ENCODE measurements around the gene SLC15A3.

Gene SLC15A3

DNA sequence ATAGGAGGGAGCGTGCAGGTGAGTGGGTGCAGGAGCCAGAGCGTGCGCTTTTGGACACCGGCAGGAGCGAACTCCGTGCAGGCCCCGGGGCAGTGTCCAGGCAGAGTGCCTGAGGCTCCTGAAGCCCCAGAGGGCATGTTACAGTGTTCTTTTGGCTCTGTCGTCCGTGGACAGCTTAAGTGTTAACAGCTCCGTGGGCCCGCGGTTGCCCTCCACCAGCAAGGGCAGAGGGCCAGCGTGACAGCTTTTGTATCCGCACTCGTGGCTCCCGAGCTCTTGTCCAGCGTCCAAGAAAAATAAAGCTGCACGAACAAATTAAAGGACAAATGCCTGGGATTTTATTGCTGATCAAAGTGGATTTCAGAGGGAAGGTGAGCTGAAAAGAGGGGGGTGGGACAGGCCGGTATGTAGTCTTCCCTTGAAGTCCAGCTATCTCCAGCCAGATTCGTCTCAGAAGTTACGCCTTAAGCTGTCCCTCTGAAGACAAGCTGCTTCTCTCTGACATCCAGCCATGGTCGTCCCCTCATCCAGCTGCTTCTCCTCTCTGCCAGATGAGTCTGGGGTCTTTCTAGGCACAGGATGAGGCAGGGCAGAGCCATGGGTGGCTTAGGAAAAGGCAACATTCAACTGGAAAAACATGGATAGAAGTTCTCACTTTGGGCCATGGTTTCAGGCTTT is 39.0 kb downstream of the SLC15A3 start:
- no peak for TF ChIP-seq EZH2 (IDR thresholded peaks at IDR 0.05; ENCODE audit: borderline replicate concordance, low read length)
- TF ChIP-seq, protein P1, sequence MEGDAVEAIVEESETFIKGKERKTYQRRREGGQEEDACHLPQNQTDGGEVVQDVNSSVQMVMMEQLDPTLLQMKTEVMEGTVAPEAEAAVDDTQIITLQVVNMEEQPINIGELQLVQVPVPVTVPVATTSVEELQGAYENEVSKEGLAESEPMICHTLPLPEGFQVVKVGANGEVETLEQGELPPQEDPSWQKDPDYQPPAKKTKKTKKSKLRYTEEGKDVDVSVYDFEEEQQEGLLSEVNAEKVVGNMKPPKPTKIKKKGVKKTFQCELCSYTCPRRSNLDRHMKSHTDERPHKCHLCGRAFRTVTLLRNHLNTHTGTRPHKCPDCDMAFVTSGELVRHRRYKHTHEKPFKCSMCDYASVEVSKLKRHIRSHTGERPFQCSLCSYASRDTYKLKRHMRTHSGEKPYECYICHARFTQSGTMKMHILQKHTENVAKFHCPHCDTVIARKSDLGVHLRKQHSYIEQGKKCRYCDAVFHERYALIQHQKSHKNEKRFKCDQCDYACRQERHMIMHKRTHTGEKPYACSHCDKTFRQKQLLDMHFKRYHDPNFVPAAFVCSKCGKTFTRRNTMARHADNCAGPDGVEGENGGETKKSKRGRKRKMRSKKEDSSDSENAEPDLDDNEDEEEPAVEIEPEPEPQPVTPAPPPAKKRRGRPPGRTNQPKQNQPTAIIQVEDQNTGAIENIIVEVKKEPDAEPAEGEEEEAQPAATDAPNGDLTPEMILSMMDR (IDR thresholded peaks at IDR 0.05; ENCODE audit: low read length), result no peak
- no peaks in the 10 kb centered on the region for H3K9me3 ChIP-seq (ENCODE audit: low read length)
- H3K9me2 ChIP-seq (ENCODE audit: low read depth, low read length), result no peaks in the 10 kb centered on the region
- peak overlapping the region; percentile 72 for H3K9ac ChIP-seq (ENCODE audit: low read length)
- H2AFZ ChIP-seq (ENCODE audit: low read length), result peak overlapping the region; percentile 96
- H3K27me3 ChIP-seq (ENCODE audit: insufficient read depth, low read length), result no peaks in the 10 kb centered on the region
- H3K36me3 ChIP-seq (ENCODE audit: insufficient read depth, low read length), result peaks cover 11% of the 10 kb centered on the region
- H3K4me3 ChIP-seq (ENCODE audit: low read depth, low read length, poor library complexity, severe bottlenecking), result peak overlapping the region; percentile 73
- peaks cover 41% of the 10 kb centered on the region for H3K4me1 ChIP-seq (ENCODE audit: insufficient read depth, low read length, severe bottlenecking)
- H4K20me1 ChIP-seq (ENCODE audit: insufficient read depth, low read length), result no peaks in the 10 kb centered on the region
- H3K79me2 ChIP-seq (ENCODE audit: insufficient read depth, low read length), result peaks cover 13% of the 10 kb centered on the region; the same call in 1 of the 2 replicates
- H3K4me2 ChIP-seq (ENCODE audit: low read length), result peak overlapping the region; percentile 97
- peak overlapping the region; percentile 76 for H3K27ac ChIP-seq (ENCODE audit: low read depth, low read length, poor library complexity, severe bottlenecking)
- H3F3A ChIP-seq (ENCODE audit: insufficient read depth, low read length), result 0 out of 2 replicates have a peak, but pooled peaks cover 3% of the 10 kb centered on the region

DNA sequence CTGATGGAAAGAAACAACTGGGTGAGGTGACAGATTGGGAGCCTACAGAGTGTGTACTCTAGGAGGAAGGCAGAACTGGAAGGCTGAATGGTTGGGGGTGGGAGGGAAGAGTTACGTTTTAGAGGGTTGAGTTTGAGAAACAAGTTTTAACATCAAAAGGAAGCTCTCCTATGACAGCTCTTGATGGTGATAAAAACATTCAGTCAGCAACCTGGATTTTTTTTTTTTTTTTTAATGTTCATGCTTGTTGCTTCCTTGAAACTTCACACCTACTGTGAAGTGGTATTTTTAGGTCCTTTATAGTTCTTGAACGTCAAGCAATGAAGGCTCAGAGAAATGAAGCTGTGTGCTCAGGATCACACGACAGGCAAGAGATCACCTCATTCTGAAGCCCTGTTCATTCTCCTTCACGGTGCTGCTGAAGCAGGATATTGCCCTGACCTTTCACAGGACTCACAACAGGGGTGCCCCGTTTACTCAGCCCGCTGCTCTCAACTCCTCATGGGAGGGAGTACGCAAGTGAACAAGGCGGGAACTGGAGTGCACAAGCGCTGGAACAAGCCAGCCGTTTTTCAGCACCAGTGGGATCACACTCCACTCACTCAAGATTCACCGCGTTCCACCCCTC is 39.6 kb downstream of the SLC15A3 start:
- Histone ChIP-seq H3K9me2 (ENCODE audit: low read depth, low read length) (no peaks in the 10 kb centered on the region), H3K4me2 (ENCODE audit: low read length) (no peak overlapping the region), H3K27me3 (ENCODE audit: insufficient read depth, low read length) (no peaks in the 10 kb centered on the region), H3K36me3 (ENCODE audit: insufficient read depth, low read length) (peaks cover 9% of the 10 kb centered on the region), H4K20me1 (ENCODE audit: insufficient read depth, low read length) (no peaks in the 10 kb centered on the region), H3K79me2 (ENCODE audit: insufficient read depth, low read length) (peaks cover 10% of the 10 kb centered on the region; the same call in 1 of the 2 replicates), H2AFZ (ENCODE audit: low read length) (no peak overlapping the region), H3K4me3 (ENCODE audit: low read depth, low read length, poor library complexity, severe bottlenecking) (no peak overlapping the region), H3F3A (ENCODE audit: insufficient read depth, low read length) (0 out of 2 replicates have a peak, but pooled peaks cover 3% of the 10 kb centered on the region), H3K9ac (ENCODE audit: low read length) (no peak overlapping the region), H3K9me3 (ENCODE audit: low read length) (no peaks in the 10 kb centered on the region), H3K27ac (ENCODE audit: low read depth, low read length, poor library complexity, severe bottlenecking) (no peak overlapping the region), H3K4me1 (ENCODE audit: insufficient read depth, low read length, severe bottlenecking) (peaks cover 45% of the 10 kb centered on the region)
- TF ChIP-seq EZH2 (IDR thresholded peaks at IDR 0.05; ENCODE audit: borderline replicate concordance, low read length), result no peak

DNA sequence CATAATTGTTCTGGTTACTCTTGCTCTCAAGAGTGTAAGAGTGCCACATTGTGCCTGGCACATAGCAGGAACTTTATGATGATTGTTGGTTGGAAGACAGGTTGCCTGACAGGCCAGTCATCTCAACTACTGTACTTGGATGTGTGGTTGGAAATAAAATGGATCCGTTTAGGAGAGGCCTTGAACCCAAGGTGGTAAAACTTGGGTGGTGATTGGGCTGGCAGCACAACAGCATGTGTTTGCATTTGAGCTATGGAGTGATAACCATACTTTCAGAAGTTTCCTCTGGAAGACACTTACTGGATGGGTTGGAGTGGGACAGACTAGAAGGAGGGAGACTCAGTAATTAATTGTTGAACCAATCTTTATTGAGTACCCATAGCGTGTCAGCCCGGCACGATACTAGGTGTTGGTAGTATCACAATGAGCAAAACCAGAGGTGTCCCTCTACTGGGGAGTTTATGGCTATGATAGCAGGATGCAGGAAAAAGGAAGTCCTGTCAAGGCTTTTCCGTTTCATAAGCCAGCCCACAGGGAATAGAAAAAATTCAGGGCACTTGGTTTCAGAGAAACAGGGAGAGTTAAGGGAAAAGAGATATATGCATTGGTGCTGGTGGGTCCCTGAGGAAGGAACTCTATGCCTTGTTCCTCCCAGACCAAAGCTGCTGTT is 41.1 kb downstream of the SLC15A3 start:
- H3K27ac ChIP-seq (ENCODE audit: low read depth, low read length, poor library complexity, severe bottlenecking), result peak overlapping the region; percentile 62
- H3F3A ChIP-seq (ENCODE audit: insufficient read depth, low read length), result 0 out of 2 replicates have a peak, but pooled peaks cover 3% of the 10 kb centered on the region
- no peaks in the 10 kb centered on the region for H4K20me1 ChIP-seq (ENCODE audit: insufficient read depth, low read length)
- no peaks in the 10 kb centered on the region for H3K9me3 ChIP-seq (ENCODE audit: low read length)
- no peaks in the 10 kb centered on the region for H3K9me2 ChIP-seq (ENCODE audit: low read depth, low read length)
- H3K36me3 ChIP-seq (ENCODE audit: insufficient read depth, low read length), result no peaks in the 10 kb centered on the region; the same call in 1 of the 2 replicates
- H3K79me2 ChIP-seq (ENCODE audit: insufficient read depth, low read length), result peaks cover 7% of the 10 kb centered on the region
- no peak overlapping the region for H3K4me3 ChIP-seq (ENCODE audit: low read depth, low read length, poor library complexity, severe bottlenecking)
- H3K27me3 ChIP-seq (ENCODE audit: insufficient read depth, low read length), result no peaks in the 10 kb centered on the region
- no peak overlapping the region for H3K9ac ChIP-seq (ENCODE audit: low read length)
- peaks cover 50% of the 10 kb centered on the region for H3K4me1 ChIP-seq (ENCODE audit: insufficient read depth, low read length, severe bottlenecking)
- H3K4me2 ChIP-seq (ENCODE audit: low read length), result no peak overlapping the region
- no peak overlapping the region for H2AFZ ChIP-seq (ENCODE audit: low read length)
- no peak for TF ChIP-seq EZH2 (IDR thresholded peaks at IDR 0.05; ENCODE audit: borderline replicate concordance, low read length)
- TF ChIP-seq, protein P1 (IDR thresholded peaks at IDR 0.05; ENCODE audit: low read length), result no peak
